Psoas muscle (tissue), 8 donors: ENCODE measurements around the gene SLC30A4. TPM values are rescaled to one million over a fixed set of nuclear protein-coding genes. Genes with fewer than 3 reads are reported as not detected.

Source experiments
- ATAC-seq, 4 donors: fragments of 200-7000 bp; cut with Tn5 transposase; one replicate each; pipeline ENCODE4 v1.9.1; 2020; ENCODE audit warnings: moderate library complexity in 3 of 4, mild to moderate bottlenecking in 2 of 4
- DNase-seq, 2 donors: peaks; one replicate each; pipeline ENCODE4 v3.0.0-alpha.2; 2020
- H3K27ac ChIP-seq: fragments of 200-600 bp; one replicate; pipeline ENCODE4 v1.8.0; 2022
- H3K27me3 ChIP-seq, 3 donors: fragments of 200-600 bp in 1 of 3; one replicate each; pipeline versions ENCODE4 v1.6.1 to v1.8.0; 2013 to 2022; ENCODE audit warnings: low read length in 2 of 3, mild to moderate bottlenecking in 2 of 3, moderate library complexity in 1 of 3; ENCODE audit not compliant: insufficient read depth in 3 of 3
- H3K36me3 ChIP-seq, 2 donors: fragments of 200-600 bp in 1 of 2; one replicate each; pipeline versions ENCODE4 v1.6.1 to v1.8.0; 2013 to 2022; ENCODE audit warnings: low read depth in 1 of 2, mild to moderate bottlenecking in 1 of 2, moderate library complexity in 1 of 2; ENCODE audit not compliant: insufficient read depth in 1 of 2
- H3K4me1 ChIP-seq: fragments of 200-600 bp; one replicate; pipeline ENCODE4 v1.8.0; 2022
- H3K4me3 ChIP-seq: fragments of 200-600 bp; one replicate; pipeline ENCODE4 v1.8.0; 2022; ENCODE audit warnings: mild to moderate bottlenecking
- H3K9me3 ChIP-seq: fragments of 200-600 bp; one replicate; pipeline ENCODE4 v1.8.0; 2022
- WGBS, 3 donors: extraction: QIAGEN DNeasy Blood & Tissue Kit; methylation state at CpG; one replicate each; pipeline versions ENCODE4 v1.1.6 to v1.1.7; 2013; 5-methylcytosine and 5-hydroxymethylcytosine counted together
- intact Hi-C, 2 donors: fragments of 100-400 bp; cut with DNase I; formaldehyde crosslinking; loops; one replicate each; pipeline versions ENCODE4 v1.11.0 to v1.14.2; 2022
- polyA plus RNA-seq, 3 donors: library from polyadenylated mRNA; stranded (reverse); fragments of 200-250 nt; gene quantifications; one replicate each; pipeline ENCODE4 v1.2.3, GENCODE V29; 2013
- total RNA-seq, 4 donors: library from RNA; stranded (reverse); fragmentation: NEBNext Ultra II Directional in 2 of 4; extraction: Animal tissue kit (Norgen Biotek cat#: 25700) in 2 of 4; gene quantifications; one replicate each; pipeline versions ENCODE4 v1.2.1 to v1.2.4, GENCODE V29; 2021 to 2023
- TF ChIP-seq, protein P1 (sequence below): fragments of 200-600 bp; IDR thresholded peaks from one replicate; pipeline ENCODE4 v1.8.0; 2022; ENCODE audit warnings: antibody characterized with exemption
- donor health status: healthy with polysubstance abuse.
- donor health status: DM: no; HTN: no; CAD: no; lungs with moderate emphysema.
- donor health status: Bipolar disorder and iron deficiency.
- donor health status: healthy.
- donor health status: DM: yes; HTN: yes; CAD: no.
- donor health status: DM: no; HTN: no; CAD: no.
- donor health status: DM: no; HTN: no; CAD: no.
- donor health status: DM: yes; HTN: yes; CAD: no.

Gene SLC30A4
- total and polyA plus RNA-seq, 7 donors = 0.59 to 2.2 (median 1.9) TPM

DNA sequence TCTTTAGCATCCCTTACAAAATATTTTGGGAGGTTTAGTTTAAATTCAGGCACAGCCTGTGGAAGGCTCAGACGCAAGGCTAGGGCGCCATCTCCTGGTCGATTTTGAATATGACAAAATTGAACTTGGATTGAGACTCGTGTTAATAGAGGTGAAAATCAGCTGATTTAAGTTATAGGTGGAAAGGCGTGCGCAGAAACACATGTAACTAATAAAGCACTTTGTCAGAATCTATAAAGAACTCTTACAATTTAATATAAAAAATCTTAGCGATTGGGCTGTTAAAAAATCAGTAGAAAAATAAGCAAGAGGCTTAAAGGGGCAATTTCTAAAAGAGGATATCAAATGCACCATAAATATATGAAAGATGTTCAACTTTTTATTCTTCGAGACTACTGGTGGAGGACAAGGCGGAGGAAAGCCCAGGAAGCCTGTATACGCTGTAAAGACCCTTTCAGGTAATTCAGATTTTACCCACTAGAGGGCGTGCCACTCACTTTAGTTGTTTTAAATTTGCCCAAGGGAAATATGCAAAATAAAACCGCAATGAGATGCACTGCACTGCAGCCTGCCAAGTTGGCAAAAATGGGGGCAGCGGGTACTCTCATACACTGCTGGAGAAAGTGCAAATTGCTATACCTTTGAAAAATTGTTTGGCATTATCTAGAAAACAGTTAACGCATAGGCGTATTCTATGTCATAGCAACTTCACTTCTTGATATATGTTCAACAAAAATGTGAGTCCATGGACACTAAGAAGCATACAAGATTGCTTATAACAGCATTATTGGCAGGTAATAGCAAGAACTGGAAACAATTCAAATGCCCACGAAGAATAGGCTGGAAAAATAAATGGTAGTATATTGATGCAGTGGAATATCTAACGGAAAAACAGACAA is 64.7 kb downstream of the SLC30A4 start:
- DNase-seq (peak in 1 of 2 donors; percentile 42), ATAC-seq (peak; percentile 84 to 93 (median 85))
- Histone ChIP-seq H3K4me3 (peak overlapping the region; percentile 66), H3K27ac (peak overlapping the region; percentile 74), H3K4me1 (peaks cover 4% of the 10 kb centered on the region), H3K36me3 (no peaks in the 10 kb centered on the region), H3K9me3 (no peaks in the 10 kb centered on the region), H3K27me3 (no peaks in the 10 kb centered on the region)
- TF ChIP-seq, protein P1, sequence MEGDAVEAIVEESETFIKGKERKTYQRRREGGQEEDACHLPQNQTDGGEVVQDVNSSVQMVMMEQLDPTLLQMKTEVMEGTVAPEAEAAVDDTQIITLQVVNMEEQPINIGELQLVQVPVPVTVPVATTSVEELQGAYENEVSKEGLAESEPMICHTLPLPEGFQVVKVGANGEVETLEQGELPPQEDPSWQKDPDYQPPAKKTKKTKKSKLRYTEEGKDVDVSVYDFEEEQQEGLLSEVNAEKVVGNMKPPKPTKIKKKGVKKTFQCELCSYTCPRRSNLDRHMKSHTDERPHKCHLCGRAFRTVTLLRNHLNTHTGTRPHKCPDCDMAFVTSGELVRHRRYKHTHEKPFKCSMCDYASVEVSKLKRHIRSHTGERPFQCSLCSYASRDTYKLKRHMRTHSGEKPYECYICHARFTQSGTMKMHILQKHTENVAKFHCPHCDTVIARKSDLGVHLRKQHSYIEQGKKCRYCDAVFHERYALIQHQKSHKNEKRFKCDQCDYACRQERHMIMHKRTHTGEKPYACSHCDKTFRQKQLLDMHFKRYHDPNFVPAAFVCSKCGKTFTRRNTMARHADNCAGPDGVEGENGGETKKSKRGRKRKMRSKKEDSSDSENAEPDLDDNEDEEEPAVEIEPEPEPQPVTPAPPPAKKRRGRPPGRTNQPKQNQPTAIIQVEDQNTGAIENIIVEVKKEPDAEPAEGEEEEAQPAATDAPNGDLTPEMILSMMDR = peak; percentile 79
- WGBS, 3 donors = 0% methylated on average over 17 of the region's 17 CpGs
- intact Hi-C loops = loop anchor here (1.0 to 10.0 kb wide), 4 partner anchors 156 to 293 kb away; no protein-coding TSS in a partner anchor

DNA sequence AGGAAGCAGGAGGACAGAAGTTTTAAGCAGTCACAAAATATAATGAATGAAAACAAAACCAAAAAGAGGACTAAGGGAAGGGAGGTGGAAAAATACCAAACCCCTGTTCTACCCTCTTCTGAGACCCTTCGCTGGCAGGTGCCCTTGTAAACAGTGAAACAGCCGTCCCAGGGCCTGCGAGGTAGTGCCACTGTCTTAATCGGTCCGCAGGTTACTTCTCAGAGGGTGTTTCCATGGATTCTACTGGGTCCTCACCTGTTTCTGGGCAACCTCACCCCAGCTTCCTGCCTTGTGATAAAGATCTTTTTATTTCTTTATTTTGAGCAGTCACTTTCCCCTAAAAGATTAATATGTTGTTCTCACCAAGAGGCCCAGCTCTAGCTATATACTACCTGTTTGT is 65.3 kb downstream of the SLC30A4 start:
- WGBS, 3 donors = 25 to 37% (median 36%) methylated on average over 5 of the region's 5 CpGs
- H3K4me1 ChIP-seq = peaks cover 4% of the 10 kb centered on the region

DNA sequence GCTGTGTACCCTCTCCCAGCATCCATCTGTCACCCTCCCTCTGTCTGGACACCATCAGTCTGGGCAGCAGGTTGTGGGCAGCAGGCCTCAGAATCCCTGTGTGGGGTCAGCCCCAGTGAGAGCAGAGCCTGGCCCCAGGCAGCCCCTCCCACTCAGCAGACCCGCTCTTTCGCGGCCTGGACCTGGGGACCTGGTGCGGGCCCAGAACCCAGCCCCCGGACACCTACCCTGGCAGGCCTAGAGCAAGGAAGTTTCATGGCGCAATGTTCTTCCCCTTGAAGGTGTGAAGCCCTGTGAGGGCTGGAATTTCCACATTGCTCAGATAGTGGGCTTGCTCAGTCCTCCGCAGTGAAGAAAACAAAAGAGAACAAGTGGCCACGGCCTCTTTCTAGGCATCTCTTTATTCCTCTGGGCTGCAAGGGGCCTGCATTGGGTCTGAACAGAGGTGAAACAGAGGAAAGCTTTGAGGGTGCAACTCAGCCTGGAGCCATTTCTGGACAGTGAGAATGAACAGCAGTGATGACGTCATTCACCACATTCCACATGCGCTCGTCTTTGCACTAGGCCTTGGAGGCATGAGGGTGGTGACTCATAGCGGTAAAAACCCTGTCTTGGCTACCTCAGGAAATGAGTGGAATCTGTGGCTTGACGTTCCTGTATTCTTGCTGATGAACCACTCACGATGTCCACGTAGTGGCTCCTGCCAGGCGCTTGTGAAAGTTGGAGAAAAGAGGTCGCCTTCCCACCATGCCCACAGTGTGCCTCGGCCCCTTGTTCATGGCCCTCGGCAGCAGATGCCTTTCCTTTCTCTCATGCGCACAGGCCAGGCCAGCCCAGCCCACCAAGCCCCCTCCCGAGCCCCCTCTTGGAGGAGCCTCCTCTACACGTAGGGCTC is 66.1 kb downstream of the SLC30A4 start:
- H3K4me1 ChIP-seq = peaks cover 4% of the 10 kb centered on the region

More for the DNA sequence above, 65.3 kb downstream of the SLC30A4 start:
- no peaks in the 10 kb centered on the region for H3K27me3 ChIP-seq
- no peak for DNase-seq
- H3K36me3 ChIP-seq = no peaks in the 10 kb centered on the region
- TF ChIP-seq, protein P1 = no peak
- no peak overlapping the region for H3K27ac ChIP-seq
- no peak for ATAC-seq
- no peaks in the 10 kb centered on the region for H3K9me3 ChIP-seq
- intact Hi-C loops = loop anchor here (2.0 to 10.0 kb wide), 3 partner anchors 158 to 292 kb away; no protein-coding TSS in a partner anchor
- H3K4me3 ChIP-seq = no peak overlapping the region

DNA sequence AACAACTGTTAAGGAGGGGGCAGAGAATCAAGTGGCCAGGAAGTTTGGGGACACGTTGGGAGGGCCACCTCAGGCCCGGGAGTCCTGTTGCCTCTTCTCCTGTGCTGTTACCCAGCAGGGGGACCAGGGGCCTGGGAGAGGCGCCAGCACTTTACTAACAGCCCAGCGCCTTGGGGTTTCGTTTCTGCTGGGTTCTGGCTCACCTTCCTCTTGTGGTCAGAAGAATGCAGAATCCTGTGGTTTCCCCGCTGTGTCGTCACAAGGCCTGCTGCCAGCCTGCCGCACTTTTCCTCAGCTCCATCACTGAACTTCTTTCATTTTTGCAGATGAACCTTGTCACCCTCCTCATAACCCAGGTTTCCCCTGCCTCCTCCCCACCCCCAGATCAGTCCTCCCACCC is 67.7 kb downstream of the SLC30A4 start:
- H3K4me1 ChIP-seq = peaks cover 4% of the 10 kb centered on the region
- no peaks in the 10 kb centered on the region for H3K36me3 ChIP-seq
- TF ChIP-seq, protein P1 = no peak
- intact Hi-C loops = loop anchor here in 1 of 2 donors (5.0 to 10.0 kb wide), 2 partner anchors 160 to 288 kb away; no protein-coding TSS in a partner anchor
- ATAC-seq (no peak), DNase-seq (peak; percentile 58 to 67)
- H3K9me3 ChIP-seq = no peaks in the 10 kb centered on the region
- WGBS, 3 donors = 63 to 76% (median 64%) methylated on average over 7 to 8 of the region's 8 CpGs
- H3K27me3 ChIP-seq = no peaks in the 10 kb centered on the region
- H3K27ac ChIP-seq = no peak overlapping the region
- H3K4me3 ChIP-seq = no peak overlapping the region

More for the DNA sequence above, 66.1 kb downstream of the SLC30A4 start:
- Histone ChIP-seq H3K27me3 (no peaks in the 10 kb centered on the region), H3K27ac (no peak overlapping the region), H3K36me3 (no peaks in the 10 kb centered on the region), H3K4me3 (no peak overlapping the region), H3K9me3 (no peaks in the 10 kb centered on the region)
- ATAC-seq (peak; percentile 19 to 62 (median 58)), DNase-seq (peak in 1 of 2 donors; percentile 48)
- TF ChIP-seq, protein P1 = no peak
- WGBS, 3 donors = 66 to 74% (median 71%) methylated on average over 22 of the region's 22 CpGs
- intact Hi-C loops = loop anchor here (2.0 to 10.0 kb wide), 3 partner anchors 158 to 292 kb away; no protein-coding TSS in a partner anchor
